Measurements from ENCODE around the gene GPRIN3.

- TF ChIP-seq, protein P1, sequence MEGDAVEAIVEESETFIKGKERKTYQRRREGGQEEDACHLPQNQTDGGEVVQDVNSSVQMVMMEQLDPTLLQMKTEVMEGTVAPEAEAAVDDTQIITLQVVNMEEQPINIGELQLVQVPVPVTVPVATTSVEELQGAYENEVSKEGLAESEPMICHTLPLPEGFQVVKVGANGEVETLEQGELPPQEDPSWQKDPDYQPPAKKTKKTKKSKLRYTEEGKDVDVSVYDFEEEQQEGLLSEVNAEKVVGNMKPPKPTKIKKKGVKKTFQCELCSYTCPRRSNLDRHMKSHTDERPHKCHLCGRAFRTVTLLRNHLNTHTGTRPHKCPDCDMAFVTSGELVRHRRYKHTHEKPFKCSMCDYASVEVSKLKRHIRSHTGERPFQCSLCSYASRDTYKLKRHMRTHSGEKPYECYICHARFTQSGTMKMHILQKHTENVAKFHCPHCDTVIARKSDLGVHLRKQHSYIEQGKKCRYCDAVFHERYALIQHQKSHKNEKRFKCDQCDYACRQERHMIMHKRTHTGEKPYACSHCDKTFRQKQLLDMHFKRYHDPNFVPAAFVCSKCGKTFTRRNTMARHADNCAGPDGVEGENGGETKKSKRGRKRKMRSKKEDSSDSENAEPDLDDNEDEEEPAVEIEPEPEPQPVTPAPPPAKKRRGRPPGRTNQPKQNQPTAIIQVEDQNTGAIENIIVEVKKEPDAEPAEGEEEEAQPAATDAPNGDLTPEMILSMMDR (IDR thresholded peaks at IDR 0.05): peak; percentile 23 to 66 (median 41)
- no peak for TF ChIP-seq POLR2A (IDR thresholded peaks at IDR 0.05)
- TF ChIP-seq POLR2AphosphoS5 (IDR thresholded peaks at IDR 0.05): no peak
These were observed 52.8 kb downstream of the GPRIN3 start for GRCh38 chr4:89254847-89255246.
